NCI-H1048 (cell line): ENCODE results near the gene ETV1.
"Not testable (repeated sequence)": the region's sequence is repeated elsewhere in the genome, so short reads cannot be mapped to it uniquely, and the experiment has no call there.

Experiments used
- DNase-seq: peaks from one replicate; lab custom pipeline; 2025; lab: John Stamatoyannopoulos, UW

The ETV1 gene

GRCh38 chr7:13921062-13921461, 68.4 kb downstream of the ETV1 start:
- no peak for DNase-seq

- peak; percentile 88 for DNase-seq
These were observed 69.3 kb downstream of the ETV1 start for GRCh38 chr7:13920053-13920697.

- DNase-seq, result not testable (repeated sequence)
These were observed 71.1 kb downstream of the ETV1 start for GRCh38 chr7:13918333-13918732.

- DNase-seq, result not testable (repeated sequence)
These were observed 72.4 kb downstream of the ETV1 start for GRCh38 chr7:13917103-13917502.

GRCh38 chr7:13915891-13916290, 73.6 kb downstream of the ETV1 start:
- DNase-seq, result no peak

GRCh38 chr7:13912715-13913278, 76.7 kb downstream of the ETV1 start:
- no peak for DNase-seq

GRCh38 chr7:13911909-13912308, 77.6 kb downstream of the ETV1 start:
- no peak for DNase-seq

GRCh38 chr7:13910805-13911551, 78.5 kb downstream of the ETV1 start:
- DNase-seq, result no peak

GRCh38 chr7:13908667-13909397, 80.6 kb downstream of the ETV1 start:
- no peak for DNase-seq

- DNase-seq, result no peak
These were observed 81.6 kb downstream of the ETV1 start for GRCh38 chr7:13907831-13908230.

GRCh38 chr7:13904689-13905088, 84.8 kb downstream of the ETV1 start:
- no peak for DNase-seq

GRCh38 chr7:13904007-13904406, 85.5 kb downstream of the ETV1 start:
- no peak for DNase-seq

- DNase-seq, result no peak
These were observed 87.9 kb downstream of the ETV1 start for GRCh38 chr7:13901577-13901976.

GRCh38 chr7:13898957-13899670, 90.4 kb downstream of the ETV1 start:
- DNase-seq, result no peak

- DNase-seq, result no peak
These were observed 91.6 kb downstream of the ETV1 start for GRCh38 chr7:13897819-13898218.

- no peak for DNase-seq
These were observed 94.5 kb downstream of the ETV1 start for GRCh38 chr7:13894954-13895353.

- no peak for DNase-seq
These were observed 95.1 kb downstream of the ETV1 start for GRCh38 chr7:13894377-13894776.

- DNase-seq, result no peak
These were observed 98.7 kb downstream of the ETV1 start for GRCh38 chr7:13890793-13891192.

- DNase-seq, result no peak
These were observed 103.1 kb downstream of the ETV1 start for GRCh38 chr7:13886356-13886755.

GRCh38 chr7:13882051-13882450, 107.4 kb downstream of the ETV1 start:
- DNase-seq, result no peak

GRCh38 chr7:13880789-13881188, 108.7 kb downstream of the ETV1 start:
- DNase-seq, result no peak
